HG03442 (cell line): ENCODE results near the gene HTR3D.
A peak's percentile ranks its signal among the peaks of the same experiment; 100 is the strongest.
"Not testable (repeated sequence)": the region's sequence is repeated elsewhere in the genome, so short reads cannot be mapped to it uniquely, and the experiment has no call there.

Experiments
- ATAC-seq: cut with Tn5 transposase; IDR thresholded peaks from one replicate; pipeline ENCODE4 v1.9.1; 2021; ENCODE audit warnings: mild to moderate bottlenecking, moderate library complexity; ENCODE audit not compliant: unreplicated experiment

The HTR3D gene

GRCh38 chr3:184015381-184016019, 16.0 kb upstream of the HTR3D start:
- no peak for ATAC-seq

GRCh38 chr3:184016169-184016570, 15.4 kb upstream of the HTR3D start:
- ATAC-seq, result no peak

DNA sequence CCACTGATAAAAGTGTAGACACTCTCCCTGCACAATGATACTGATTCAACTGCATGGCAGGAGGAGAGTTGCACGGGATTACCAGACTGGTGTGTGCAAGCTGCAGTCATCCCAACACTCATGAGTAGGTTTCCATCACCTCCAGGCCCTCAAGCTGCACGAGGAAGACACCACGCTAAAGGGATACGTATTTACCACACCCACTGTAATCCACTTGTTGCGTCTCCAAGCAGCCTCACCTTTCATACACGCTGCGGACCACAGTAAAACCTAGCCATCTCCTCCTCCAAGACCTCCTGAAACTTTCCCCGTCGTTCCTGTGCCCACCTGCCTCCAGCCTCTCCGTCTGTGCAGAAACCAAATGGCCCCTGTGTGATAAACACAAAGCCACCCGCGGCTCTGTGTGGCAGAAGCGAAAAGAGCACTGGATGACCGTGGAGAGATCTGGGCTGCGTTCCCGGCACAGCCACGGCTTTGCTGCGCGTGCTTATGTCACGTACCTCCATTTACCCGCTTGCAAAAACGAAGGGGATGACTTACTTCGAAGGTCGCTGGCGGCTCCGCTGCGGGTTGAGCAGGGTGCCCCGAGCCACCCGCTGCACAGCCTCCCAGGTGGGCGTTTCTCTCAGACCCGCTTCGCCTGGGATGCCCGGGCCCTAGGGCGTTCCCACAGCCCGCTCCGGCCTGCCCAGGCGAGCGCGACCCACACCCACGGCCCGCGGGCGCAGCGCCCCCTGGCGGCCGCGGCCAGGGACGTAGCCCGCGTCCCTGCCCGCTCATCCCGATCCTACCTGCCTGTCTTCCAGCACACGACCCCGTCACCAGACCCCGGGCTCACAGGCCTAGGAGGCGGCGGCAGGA, 14.5 kb upstream of the HTR3D start:
- ATAC-seq, result peak; percentile 66

DNA sequence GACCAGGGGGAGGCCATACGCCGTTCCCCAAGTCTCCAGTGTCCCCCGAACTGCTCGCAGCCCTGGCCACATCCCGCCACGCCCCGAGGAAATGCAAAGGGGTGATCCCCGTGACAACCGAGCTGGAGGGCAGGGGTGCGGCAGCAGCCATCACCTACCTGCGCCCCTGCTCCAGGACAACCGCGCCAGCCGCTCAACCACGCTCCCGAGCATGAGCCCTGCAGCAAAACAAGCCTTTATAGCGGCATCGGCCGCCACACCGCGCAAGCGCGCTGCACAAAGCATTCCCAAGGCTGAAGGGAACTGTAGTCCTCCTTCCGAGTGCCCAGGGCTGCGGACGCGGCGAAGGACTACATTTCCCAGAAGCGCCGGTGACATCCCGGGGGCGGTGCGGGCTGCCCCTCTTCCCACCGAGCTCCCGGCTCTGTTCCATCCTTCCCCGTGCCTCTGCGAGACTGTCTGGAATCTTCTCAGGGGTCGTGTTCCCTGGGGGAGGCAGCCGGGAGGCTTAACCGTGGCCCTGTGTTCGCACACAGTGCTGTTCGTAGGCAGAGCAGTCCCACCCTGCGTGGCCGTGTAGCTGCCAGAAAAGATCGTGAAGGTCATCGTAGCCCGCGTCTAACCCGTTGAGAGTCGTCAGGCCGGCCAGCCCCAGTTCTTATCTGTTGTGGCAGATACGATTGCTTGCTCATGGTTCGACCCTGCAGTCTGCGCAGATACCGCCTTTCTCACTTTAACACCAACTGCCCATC, 13.7 kb upstream of the HTR3D start, which contains the start of gene ABCC5:
ABCC5 (minus strand) TSS at position 213 of the 752 bp plus-strand sequence. CDS start 3,492 bp downstream, outside the sequence.
- peak; percentile 93 for ATAC-seq

- no peak for ATAC-seq
Observed at GRCh38 chr3:184018424-184018973, 13.0 kb upstream of the HTR3D start.

- no peak for ATAC-seq
Observed at GRCh38 chr3:184022323-184022722, 9.2 kb upstream of the HTR3D start.

DNA sequence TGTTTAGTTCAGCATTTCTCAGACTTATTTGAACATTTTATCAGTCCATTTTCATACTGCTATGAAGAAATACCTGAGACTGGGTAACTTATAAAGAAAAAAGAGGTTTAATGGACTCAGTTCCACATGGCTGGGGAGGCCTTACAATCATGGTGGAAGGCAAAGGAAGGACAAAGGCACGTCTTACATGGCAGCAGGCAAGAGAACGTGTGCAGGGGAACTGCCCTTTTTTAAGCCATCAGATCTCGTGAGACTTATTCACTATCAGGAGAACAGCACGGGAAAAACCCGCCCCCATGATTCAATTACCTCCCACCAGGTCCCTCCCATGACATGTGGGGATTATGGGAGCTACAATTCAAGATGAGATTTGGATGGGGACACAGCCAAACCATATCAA, 6.3 kb upstream of the HTR3D start:
- not testable (repeated sequence) for ATAC-seq

DNA sequence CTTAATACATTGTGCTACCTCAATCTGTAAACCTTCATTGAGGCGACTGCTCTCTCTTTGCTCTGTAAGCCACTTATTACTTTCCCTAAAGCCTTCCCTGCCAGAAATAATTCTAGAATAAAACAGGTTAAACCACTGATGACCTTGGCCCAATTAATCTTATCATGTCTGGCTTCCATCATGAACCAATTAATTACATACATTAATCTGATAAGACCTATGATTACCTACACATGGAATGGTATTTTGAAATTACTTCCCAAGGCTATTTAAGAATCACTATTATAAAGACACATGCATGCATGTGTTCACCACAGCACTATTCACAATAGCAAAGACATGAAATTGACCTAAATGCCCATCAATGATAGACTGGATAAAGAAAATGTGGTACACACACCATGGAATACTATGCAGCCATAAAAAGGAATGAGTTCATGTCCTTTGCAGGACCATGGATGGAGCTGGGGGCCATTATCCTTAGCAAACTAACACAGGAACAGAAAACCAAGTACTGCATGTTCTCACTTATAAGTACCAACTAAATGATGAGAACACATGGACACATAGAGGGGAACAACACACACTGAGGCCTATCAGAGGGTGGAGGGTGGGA, 3.2 kb upstream of the HTR3D start:
- ATAC-seq, result not testable (repeated sequence)

- no peak for ATAC-seq
Observed at GRCh38 chr3:184029443-184029842, 2.1 kb upstream of the HTR3D start.

- no peak for ATAC-seq
Observed at GRCh38 chr3:184030536-184030935, 1.0 kb upstream of the HTR3D start.

DNA sequence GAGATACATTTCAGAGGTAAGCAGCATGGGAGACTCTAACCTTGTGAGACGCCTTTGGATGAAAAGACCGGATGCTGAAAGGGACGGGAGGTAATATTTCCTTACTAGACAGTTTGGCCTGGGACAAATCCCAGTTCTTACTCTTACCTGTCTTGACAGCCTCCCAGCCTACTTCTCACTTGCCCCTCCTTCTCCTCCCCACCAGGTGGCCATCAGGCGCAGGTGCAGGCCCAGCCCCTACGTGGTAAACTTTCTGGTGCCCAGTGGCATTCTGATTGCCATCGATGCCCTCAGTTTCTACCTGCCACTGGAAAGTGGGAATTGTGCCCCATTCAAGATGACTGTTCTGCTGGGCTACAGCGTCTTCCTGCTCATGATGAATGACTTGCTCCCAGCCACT, 6.3 kb downstream of the HTR3D start:
- ATAC-seq, result no peak

- not testable (repeated sequence) for ATAC-seq
Observed at GRCh38 chr3:184038307-184038706, 6.8 kb downstream of the HTR3D start.

DNA sequence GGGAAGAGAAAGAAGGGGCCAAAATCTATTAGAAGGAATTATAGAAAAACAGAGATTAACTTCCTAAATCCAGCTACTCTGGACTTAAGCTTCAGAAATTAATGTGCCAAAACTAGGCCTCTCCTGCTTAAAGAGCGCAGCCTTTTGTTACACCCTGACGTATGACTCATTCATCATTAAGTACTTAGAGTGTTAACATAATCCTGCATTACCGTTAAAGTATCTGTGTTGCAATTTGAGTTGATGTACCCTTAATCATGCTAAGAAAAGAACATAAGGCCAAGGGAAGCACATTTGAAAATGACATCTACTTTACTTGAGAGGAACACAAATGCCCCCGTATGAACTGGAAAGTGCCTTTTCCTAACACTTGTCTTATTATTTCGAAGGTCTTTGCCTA, 7.9 kb downstream of the HTR3D start:
- ATAC-seq, result no peak

DNA sequence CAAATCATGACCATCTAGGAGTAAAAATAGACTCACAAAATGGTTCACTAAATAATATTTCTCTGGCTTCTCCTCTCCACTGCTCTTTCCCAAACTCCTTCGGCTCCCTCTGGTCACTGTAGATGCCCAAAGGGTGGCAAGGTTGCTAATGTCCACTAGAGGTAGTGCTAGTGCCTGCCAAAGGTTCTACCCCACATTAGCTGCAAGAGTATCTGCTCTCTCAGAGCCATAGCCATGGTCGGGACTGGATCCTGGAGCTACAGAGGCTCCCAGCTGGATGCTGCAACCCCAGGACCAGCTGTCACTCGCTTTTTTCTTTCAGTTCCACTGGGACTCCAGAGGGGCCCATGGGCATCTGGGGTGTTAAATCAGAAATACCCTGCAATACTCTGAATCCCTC, 8.5 kb downstream of the HTR3D start:
- ATAC-seq, result no peak

- ATAC-seq, result no peak
Observed at GRCh38 chr3:184042617-184043016, 11.1 kb downstream of the HTR3D start.

- ATAC-seq, result no peak
Observed at GRCh38 chr3:184045995-184046394, 14.5 kb downstream of the HTR3D start.

- ATAC-seq, result no peak
Observed at GRCh38 chr3:184050217-184050847, 18.8 kb downstream of the HTR3D start.

GRCh38 chr3:184052767-184053166, 21.2 kb downstream of the HTR3D start, which contains the start of gene HTR3C:
HTR3C (plus strand) TSS chr3:184053047; CDS start chr3:184053081, 34 bp downstream.
- ATAC-seq, result no peak

DNA sequence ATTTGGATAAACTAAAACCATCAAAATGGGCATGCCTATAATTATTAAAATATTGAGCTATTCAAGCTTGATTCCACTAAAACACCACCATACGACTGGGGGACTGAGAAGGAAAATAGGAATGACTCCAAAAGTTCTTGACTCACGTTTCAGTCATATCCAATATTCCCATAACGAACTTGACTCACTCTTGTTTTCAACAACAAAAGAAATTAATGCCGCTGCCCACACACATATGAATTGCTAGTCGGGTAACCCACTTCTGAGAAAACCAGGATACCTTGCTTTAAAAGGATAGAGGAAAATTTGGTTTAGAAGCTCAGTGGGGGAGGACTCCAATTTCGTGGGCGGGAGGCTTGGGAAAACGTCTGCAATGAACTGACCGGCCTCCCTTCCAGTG, 26.5 kb downstream of the HTR3D start:
- no peak for ATAC-seq

DNA sequence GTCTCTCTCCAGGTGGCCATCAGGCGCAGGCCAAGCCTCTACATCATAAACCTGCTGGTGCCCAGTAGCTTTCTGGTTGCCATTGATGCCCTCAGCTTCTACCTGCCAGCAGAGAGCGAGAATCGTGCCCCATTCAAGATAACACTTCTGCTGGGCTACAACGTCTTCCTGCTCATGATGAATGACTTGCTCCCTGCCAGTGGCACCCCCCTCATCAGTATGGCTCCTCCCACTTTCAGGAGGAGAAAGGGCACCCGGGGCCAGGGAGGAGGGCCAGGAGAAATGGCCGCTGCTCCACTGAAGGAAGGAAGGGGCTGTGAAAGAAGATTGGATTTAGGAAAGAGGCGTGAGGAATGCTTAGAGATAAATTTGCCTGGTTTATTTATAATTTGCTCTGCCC, 27.9 kb downstream of the HTR3D start:
- no peak for ATAC-seq
